Choroid plexus epithelial cell (primary cell): ENCODE measurements around the gene SEBOX.

Experiments
- DNase-seq: peaks from one replicate; pipeline ENCODE4 v3.0.0-alpha.2; 2010; ENCODE audit warnings: low read depth
- H3K4me3 ChIP-seq: 2 replicates; pipeline ENCODE4 v1.5.1; 2011; ENCODE audit warnings: low read depth, mild to moderate bottlenecking, control low read depth, low read length, moderate library complexity
- TF ChIP-seq, protein P1 (sequence below): conservative IDR thresholded peaks from 2 replicates; pipeline ENCODE4 v1.5.1; 2011; ENCODE audit warnings: low read depth, mild to moderate bottlenecking, control low read depth, inconsistent platforms, low read length, moderate library complexity

SEBOX gene

DNA sequence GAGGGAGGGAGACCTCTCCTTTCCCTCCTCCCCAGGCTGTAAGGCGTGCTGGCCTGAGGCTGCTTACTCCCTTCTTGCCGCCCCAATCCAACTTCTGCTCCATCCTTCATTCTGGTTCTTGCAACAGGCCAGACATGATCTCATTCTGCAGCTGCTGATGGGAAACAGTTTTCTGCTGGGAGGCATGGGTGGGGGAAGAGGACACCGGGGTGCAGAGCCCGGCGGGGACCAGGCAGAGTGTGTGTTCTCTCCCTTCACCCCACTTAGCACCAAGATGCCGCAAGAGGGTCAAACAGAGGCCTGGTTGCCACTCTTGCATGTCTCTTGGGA, 7.9 kb upstream of the SEBOX start:
- DNase-seq: no peak
- H3K4me3 ChIP-seq: no peak overlapping the region
- TF ChIP-seq, protein P1, sequence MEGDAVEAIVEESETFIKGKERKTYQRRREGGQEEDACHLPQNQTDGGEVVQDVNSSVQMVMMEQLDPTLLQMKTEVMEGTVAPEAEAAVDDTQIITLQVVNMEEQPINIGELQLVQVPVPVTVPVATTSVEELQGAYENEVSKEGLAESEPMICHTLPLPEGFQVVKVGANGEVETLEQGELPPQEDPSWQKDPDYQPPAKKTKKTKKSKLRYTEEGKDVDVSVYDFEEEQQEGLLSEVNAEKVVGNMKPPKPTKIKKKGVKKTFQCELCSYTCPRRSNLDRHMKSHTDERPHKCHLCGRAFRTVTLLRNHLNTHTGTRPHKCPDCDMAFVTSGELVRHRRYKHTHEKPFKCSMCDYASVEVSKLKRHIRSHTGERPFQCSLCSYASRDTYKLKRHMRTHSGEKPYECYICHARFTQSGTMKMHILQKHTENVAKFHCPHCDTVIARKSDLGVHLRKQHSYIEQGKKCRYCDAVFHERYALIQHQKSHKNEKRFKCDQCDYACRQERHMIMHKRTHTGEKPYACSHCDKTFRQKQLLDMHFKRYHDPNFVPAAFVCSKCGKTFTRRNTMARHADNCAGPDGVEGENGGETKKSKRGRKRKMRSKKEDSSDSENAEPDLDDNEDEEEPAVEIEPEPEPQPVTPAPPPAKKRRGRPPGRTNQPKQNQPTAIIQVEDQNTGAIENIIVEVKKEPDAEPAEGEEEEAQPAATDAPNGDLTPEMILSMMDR: no peak

DNA sequence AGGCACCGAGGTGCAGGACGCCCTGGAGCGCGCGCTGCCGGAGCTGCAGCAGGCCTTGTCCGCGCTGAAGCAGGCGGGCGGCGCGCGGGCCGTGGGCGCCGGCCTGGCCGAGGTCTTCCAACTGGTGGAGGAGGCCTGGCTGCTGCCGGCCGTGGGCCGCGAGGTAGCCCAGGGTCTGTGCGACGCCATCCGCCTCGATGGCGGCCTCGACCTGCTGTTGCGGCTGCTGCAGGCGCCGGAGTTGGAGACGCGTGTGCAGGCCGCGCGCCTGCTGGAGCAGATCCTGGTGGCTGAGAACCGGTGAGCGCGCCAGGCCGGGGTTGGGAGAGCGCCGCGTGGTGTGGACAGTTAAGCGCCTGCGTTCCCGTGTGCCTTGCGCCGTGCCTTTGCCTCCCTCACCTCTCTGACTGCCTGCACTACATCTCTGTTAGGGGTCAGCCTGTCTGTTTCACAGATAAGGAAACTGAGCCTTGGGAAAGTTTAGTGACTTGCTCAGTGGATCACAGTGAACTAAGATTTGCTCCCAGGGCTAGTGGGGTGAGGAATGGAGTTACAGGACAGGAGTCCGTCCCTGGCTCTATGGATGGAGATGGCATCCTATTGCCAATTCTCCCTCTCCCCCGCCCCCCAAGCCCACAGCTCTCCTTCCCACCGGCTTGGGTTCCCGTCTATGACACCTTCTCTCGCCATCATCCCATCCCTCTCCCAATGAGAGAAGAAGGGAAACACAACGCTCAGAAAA, 7.4 kb upstream of the SEBOX start:
- TF ChIP-seq, protein P1: no peak
- peak; percentile 23 for DNase-seq
- H3K4me3 ChIP-seq: peak overlapping the region; percentile 56

DNA sequence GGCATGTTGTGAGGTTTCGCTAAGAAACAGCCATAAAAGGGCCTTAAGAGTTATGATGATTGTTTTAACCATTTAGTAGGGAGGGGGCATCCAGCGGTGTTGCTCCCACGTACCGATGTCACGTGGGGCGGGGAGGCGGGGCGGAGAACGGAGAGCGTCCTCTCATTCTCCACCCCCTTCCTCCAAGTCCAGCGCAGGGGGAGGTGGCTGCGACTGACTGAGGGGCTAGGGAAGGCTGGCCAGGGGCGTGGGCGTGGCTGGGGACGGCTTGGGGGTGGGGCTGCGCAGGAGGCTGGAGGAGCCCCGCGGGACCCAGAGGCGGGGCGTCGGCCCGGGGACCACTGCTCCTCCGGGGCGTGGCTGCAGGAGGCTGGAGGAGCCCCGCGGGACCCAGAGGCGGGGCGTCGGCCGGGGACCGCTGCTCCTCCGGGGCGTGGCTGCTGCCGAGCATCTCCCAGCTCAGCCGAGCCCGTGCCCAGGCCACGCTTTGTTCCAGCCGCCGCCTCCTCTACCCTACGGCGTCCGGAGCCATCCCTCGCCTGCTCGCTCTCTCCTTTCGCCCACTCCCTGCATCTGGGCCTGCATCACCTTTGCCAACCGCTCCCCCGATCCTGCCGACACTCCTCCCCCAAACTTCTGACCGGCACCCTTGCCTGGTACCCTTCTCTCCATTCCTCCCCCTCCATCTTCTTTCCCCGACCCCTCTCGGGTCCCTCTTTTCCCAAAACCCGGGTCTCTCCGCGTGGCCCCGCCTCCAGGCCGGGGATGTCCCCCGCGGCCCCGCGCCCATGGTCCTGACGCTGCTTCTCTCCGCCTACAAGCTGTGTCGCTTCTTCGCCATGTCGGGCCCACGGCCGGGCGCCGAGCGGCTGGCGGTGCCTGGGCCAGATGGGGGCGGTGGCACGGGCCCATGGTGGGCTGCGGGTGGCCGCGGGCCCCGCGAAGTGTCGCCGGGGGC, 6.5 kb upstream of the SEBOX start, which contains the start of gene SARM1:
TSS of gene SARM1 (plus strand) at position 450 of the 958 bp plus-strand sequence. CDS start at position 789, 339 bp downstream.
- peak; percentile 79 for DNase-seq
- H3K4me3 ChIP-seq: peak within 1 kb of the TSS; percentile 56
- TF ChIP-seq, protein P1: no peak

DNA sequence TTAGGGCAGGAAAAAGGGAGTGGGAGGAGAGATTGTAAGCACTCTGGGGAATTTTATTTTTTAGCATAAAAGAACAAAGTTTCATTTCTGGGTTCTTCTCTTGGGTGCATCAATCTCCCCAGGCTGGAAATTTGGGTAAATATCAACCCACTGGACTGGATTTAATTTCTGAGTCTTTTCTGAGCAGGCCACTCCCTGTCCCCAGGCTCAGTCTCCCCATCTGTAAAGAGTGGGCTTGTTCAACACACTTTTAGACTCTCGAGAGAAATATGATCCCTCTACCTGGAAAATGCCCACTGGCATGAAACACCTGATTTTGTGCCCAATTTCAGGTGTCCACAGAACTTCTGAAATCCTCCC, 5.7 kb upstream of the SEBOX start:
- TF ChIP-seq, protein P1: no peak
- H3K4me3 ChIP-seq: no peak overlapping the region
- no peak for DNase-seq

DNA sequence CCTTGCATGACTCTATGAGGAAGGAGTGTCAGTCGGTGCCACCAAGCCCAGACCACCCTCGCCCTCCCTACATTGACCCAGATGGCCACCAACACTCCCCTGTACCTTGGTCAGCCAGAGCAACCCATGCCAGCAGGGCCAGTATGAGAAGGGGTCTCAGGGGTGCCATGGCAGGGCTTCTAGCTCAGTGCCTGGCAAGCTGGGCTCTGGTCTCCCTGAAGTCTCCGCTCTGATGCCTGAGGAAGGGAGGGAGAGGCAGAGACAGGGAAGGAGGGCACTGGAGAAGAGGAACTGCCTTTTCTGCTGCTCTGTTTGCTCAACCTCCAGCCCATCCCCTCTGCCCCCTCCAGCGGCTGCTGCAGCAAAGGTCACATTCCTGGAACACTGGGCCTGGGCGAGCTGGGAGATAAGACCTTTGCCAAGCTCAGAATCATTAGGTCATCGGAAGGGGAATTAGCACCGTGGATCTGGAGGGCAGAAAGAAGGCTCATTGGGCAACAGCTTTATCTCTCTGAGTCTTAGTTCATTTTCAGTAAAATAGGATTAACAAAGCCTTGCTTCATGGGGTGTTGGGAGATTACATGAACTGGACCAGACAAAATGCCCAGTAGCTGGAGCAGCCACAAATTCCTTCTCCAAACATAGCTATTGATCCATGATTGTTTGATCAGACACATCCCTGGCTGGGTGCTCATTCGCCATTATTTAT, 5.2 kb upstream of the SEBOX start, which contains the start of gene VTN:
TSS of gene VTN (minus strand) at position 273 of the 709 bp plus-strand sequence. CDS start at position 169, 104 bp downstream.
- peak; percentile 26 for DNase-seq
- peak within 1 kb of the TSS; percentile 56 for H3K4me3 ChIP-seq
- TF ChIP-seq, protein P1: no peak

DNA sequence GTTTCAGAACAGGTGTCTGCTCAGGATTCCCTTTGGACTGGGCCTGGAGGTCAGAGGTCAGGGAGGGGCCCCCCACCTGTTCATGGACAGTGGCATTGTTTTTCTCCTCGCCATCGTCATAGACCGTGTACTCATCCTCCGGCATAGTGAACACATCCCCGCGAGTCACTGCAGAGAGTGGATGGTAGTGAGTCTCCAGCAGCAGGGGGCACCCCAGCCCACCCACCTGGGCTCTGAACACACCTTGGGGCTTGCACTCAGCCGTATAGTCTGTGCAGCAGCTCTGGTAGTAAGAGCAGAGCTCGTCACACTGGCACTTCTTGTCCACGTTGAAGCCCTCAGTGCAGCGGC, 4.7 kb upstream of the SEBOX start:
- no peak overlapping the region for H3K4me3 ChIP-seq
- TF ChIP-seq, protein P1: no peak
- DNase-seq: no peak
